Testis (tissue), 3 donors: ENCODE measurements around the gene ING3. TPM values are rescaled to one million over a fixed set of nuclear protein-coding genes. Genes with fewer than 3 reads are reported as not detected.
A peak's percentile ranks its signal among the peaks of the same experiment; 100 is the strongest.

Experiments
- DNase-seq: peaks from one replicate; pipeline ENCODE4 v3.0.0-alpha.2; 2019
- H3K27ac ChIP-seq, 2 donors: fragments of 200-600 bp; sonication (generic); one replicate each; pipeline ENCODE4 v1.5.1; 2019
- H3K27me3 ChIP-seq: fragments of 200-600 bp; sonication (generic); one replicate; pipeline ENCODE4 v1.5.1; 2019
- H3K36me3 ChIP-seq: fragments of 200-600 bp; sonication (generic); one replicate; pipeline ENCODE4 v1.5.1; 2017; ENCODE audit warnings: low read depth; ENCODE audit errors: missing control alignments
- H3K4me1 ChIP-seq: fragments of 200-600 bp; sonication (generic); one replicate; pipeline ENCODE4 v1.5.1; 2019
- H3K4me3 ChIP-seq, 2 donors: fragments of 200-600 bp; sonication (generic); one replicate each; pipeline ENCODE4 v1.5.1; 2017 to 2019
- H3K9me3 ChIP-seq: fragments of 200-600 bp; sonication (generic); one replicate; pipeline ENCODE4 v1.5.1; 2017
- POLR2A ChIP-seq: fragments of 450-650 bp; IDR thresholded peaks from one replicate; pipeline ENCODE4 v1.6.1; 2017; ENCODE audit warnings: antibody characterized with exemption, mild to moderate bottlenecking, moderate library complexity
- WGBS, 2 donors: methylation state at CpG; one replicate each; pipeline ENCODE4 v1.1.5; 2018; 5-methylcytosine and 5-hydroxymethylcytosine counted together
- intact Hi-C: fragments of 100-400 bp; cut with DNase I; formaldehyde crosslinking; loops from one replicate; pipeline ENCODE4 v1.15.1; 2023; ENCODE audit warnings: low total_unique reads
- polyA plus RNA-seq: library from polyadenylated mRNA; stranded (reverse); fragments of 350-450 nt; fragmentation: Illumina TruSeq; extraction: RNeasy Lipid Tissue Mini Kit (QIAGEN cat#74804); gene quantifications from one replicate; pipeline ENCODE4 v1.2.3, GENCODE V29; 2014; ENCODE audit warnings: low read depth, low replicate concordance; ENCODE audit not compliant: insufficient read depth
- total RNA-seq, 2 donors: library from RNA; depleted of rRNA; stranded (reverse); fragments of >200 nt; gene quantifications; one replicate each; pipeline ENCODE4 v1.2.3, GENCODE V29; 2016
- TF ChIP-seq, protein P1 (sequence below), 3 experiments: fragments of 450-650 bp in 2 of 3; fragments of 200-600 bp in 1 of 3; sonication (generic) in 1 of 3; IDR thresholded peaks; one replicate each; pipeline ENCODE4 v1.5.1; 2016 to 2019; ENCODE audit warnings: antibody characterized with exemption in 3 of 3, mild to moderate bottlenecking in 2 of 3, moderate library complexity in 1 of 3

Gene ING3
- total and polyA plus RNA-seq, 3 donors from 2014 or later = 14.7 to 22.7 (median 15.9) TPM

DNA sequence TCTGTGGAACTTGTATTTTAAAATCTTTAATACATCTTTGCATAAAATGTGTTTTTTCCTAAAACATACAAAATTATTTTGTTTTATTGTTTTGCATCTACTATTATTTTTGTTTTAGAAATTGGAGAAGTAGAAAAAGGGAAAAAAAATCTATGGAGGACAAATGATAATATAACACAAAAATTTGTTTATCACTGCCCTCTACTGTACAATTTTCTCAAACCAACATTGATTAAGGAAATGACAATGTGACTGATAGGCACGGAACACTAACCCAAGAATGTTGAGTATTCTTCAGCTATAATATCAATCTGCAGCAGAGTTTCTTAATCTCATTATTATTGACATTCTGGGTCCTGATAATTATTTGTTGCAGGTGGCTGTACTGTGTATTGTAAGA lies 9.5 kb upstream of the ING3 start:
- no peaks in the 10 kb centered on the region for H3K9me3 ChIP-seq

GRCh38 chr7:120941856-120942255 lies 8.7 kb upstream of the ING3 start:
- WGBS, 2 donors = 52 to 55% methylated on average over 3 of the region's 3 CpGs
- no peak for DNase-seq
- H3K27ac ChIP-seq = no peak overlapping the region
- intact Hi-C loops = no loop called here
- H3K36me3 ChIP-seq = no peaks in the 10 kb centered on the region
- TF ChIP-seq, protein P1, sequence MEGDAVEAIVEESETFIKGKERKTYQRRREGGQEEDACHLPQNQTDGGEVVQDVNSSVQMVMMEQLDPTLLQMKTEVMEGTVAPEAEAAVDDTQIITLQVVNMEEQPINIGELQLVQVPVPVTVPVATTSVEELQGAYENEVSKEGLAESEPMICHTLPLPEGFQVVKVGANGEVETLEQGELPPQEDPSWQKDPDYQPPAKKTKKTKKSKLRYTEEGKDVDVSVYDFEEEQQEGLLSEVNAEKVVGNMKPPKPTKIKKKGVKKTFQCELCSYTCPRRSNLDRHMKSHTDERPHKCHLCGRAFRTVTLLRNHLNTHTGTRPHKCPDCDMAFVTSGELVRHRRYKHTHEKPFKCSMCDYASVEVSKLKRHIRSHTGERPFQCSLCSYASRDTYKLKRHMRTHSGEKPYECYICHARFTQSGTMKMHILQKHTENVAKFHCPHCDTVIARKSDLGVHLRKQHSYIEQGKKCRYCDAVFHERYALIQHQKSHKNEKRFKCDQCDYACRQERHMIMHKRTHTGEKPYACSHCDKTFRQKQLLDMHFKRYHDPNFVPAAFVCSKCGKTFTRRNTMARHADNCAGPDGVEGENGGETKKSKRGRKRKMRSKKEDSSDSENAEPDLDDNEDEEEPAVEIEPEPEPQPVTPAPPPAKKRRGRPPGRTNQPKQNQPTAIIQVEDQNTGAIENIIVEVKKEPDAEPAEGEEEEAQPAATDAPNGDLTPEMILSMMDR (IDR thresholded peaks at IDR 0.05) = no peak
- no peak for TF ChIP-seq POLR2A
- H3K27me3 ChIP-seq = no peaks in the 10 kb centered on the region
- H3K4me3 ChIP-seq = no peak overlapping the region
- no peaks in the 10 kb centered on the region for H3K9me3 ChIP-seq
- H3K4me1 ChIP-seq = no peaks in the 10 kb centered on the region

More for the DNA sequence above, 9.5 kb upstream of the ING3 start:
- Histone ChIP-seq H3K36me3 (no peaks in the 10 kb centered on the region), H3K27ac (no peak overlapping the region), H3K4me1 (no peaks in the 10 kb centered on the region), H3K4me3 (no peak overlapping the region), H3K27me3 (no peaks in the 10 kb centered on the region)
- TF ChIP-seq, protein P1 (IDR thresholded peaks at IDR 0.05) = no peak
- TF ChIP-seq POLR2A = no peak
- no peak for DNase-seq
- WGBS, 2 donors = 47 to 54% methylated on average over 1 of the region's 1 CpG
- intact Hi-C loops = no loop called here

DNA sequence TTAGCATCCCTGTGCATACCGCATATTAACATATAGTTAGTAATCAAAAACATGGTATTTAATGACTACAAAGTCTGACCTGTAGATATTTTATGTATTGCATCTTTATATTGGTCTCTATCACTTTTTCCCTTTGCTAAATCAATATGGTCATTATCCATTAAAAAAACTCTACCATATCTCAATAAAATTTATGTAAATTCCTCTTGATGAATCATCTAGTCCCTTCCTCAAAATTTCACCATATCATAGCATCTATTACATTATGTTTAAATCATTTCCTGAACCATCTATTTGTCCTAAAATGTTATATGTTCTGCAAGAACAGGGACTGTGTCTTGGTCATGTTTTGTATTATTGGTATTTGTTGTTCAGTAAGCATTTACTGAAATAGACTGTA lies 7.7 kb upstream of the ING3 start:
- WGBS, 2 donors = 97 to 100% methylated on average over 1 of the region's 1 CpG
- no peak for TF ChIP-seq POLR2A
- TF ChIP-seq, protein P1 (IDR thresholded peaks at IDR 0.05) = no peak
- no peak overlapping the region for H3K27ac ChIP-seq
- no peaks in the 10 kb centered on the region for H3K27me3 ChIP-seq
- H3K36me3 ChIP-seq = no peaks in the 10 kb centered on the region
- no peaks in the 10 kb centered on the region for H3K9me3 ChIP-seq
- H3K4me1 ChIP-seq = no peaks in the 10 kb centered on the region
- H3K4me3 ChIP-seq = no peak overlapping the region
- DNase-seq = no peak
- intact Hi-C loops = no loop called here

DNA sequence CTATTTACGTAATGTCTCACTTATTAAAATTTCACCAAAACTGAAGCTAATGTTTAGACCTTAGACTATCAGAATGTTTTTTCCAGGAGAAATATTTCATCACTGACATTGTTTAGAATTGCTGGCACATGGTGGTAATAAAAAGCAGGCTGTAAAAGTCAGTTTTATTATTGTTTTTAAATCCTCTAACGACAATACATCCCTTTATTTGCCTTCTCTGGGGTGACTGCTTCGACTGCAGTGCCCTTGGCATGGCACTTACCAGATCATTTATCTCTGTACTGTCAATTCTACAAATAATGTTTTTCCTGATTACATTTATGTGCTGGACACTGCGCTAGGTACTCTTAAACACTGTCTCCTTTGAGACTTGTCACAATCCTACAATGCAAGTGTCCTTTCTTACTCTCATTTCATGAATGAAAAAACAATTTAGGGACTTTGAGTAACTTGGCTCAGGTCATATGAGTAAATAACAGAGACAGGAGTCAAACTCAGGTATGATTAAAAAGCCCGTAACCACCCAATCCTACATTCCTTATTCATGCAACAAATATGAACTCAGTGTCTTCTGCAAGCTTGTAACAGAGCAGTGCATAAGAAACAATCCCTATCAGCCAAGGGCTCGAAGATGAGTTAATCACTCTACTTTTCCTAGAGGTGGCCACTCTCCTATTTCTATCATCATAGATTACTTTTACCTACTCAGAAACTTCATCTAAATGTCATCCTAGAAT lies 5.6 kb upstream of the ING3 start:
- TF ChIP-seq, protein P1 (IDR thresholded peaks at IDR 0.05) = no peak
- no peak for TF ChIP-seq POLR2A
- intact Hi-C loops = no loop called here
- 62 to 81% methylated on average over 6 of the region's 6 CpGs for WGBS, 2 donors

DNA sequence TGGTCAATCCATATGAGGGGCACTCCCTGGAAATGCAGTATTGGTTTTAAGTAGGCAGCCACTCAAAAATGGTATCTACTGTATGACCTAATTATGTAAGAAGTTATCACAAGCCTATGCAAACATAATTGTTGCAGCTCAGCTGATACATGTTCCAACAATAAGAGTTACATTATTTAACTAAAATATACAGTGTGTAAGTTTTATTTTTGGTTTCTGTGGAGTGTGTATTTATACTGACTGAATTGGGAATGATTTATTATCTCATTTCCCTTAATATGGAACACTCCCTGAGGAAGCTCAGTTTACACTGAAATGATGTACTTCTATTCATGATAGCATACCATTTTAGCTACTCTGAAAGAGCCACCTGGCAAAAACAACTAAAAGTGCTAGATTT lies 2.6 kb upstream of the ING3 start:
- H3K27ac ChIP-seq = no peak overlapping the region
- TF ChIP-seq, protein P1 (IDR thresholded peaks at IDR 0.05) = no peak
- no peak for TF ChIP-seq POLR2A
- intact Hi-C loops = no loop called here

More for the DNA sequence above, 5.6 kb upstream of the ING3 start:
- Histone ChIP-seq H3K27me3 (no peaks in the 10 kb centered on the region), H3K36me3 (no peaks in the 10 kb centered on the region), H3K4me1 (no peaks in the 10 kb centered on the region), H3K4me3 (no peak overlapping the region), H3K9me3 (no peaks in the 10 kb centered on the region), H3K27ac (peak overlapping the region in 1 of 2 donors; percentile 20)
- DNase-seq = no peak

More for the DNA sequence above, 2.6 kb upstream of the ING3 start:
- H3K27me3 ChIP-seq = no peaks in the 10 kb centered on the region
- H3K36me3 ChIP-seq = no peaks in the 10 kb centered on the region
- H3K4me3 ChIP-seq = no peak overlapping the region
- no peak for DNase-seq
- no peaks in the 10 kb centered on the region for H3K4me1 ChIP-seq
- H3K9me3 ChIP-seq = no peaks in the 10 kb centered on the region
